Activated naive CD4-positive, alpha-beta T cell (primary cell): ENCODE data around the gene PRDM16.

Experiments
- DNase-seq, 4 experiments: peaks; one replicate each; lab custom pipeline; 2025; lab: John Stamatoyannopoulos, UW

Gene PRDM16

DNA sequence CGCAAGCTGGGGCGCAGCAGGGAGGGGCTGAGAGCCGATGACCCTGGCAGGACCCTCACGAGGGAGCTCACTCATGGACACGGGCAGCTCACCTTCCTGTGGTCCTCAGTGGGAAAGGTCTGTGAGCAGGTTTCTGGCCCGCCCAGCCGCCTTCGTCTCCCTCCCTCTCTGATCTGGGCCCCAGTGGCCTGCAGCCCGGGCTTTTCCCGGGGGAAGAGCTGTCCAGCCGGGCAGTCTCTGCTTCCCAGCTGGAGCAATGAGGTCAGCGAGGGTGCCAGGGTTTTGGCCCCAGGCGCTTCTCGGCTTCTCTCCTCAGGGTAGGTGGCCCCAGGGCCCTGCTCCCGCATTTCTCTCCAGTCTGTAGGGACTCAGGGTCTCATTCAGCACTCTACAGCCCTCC, 363.3 kb downstream of the PRDM16 start:
- DNase-seq: no peak

DNA sequence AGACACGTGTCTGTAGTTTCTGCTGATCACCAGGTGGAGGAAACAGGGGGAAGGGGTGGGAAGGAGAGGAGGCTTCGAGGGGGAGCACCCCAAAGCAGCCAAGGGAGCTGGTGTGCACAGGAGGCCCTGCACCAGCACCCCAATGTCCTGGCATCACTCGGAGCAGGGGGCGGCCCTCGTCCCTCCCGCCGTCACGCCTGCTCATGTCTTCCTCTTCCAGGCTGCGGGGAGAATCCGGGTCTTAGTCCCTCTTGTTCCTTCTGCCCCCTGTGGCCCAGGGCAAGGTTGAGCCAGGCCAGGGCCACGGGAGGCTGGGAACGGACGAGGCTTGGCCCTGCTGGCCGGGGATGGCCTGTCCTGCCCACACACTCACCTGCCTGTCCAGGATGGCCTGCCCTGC, 364.1 kb downstream of the PRDM16 start:
- DNase-seq: no peak

DNA sequence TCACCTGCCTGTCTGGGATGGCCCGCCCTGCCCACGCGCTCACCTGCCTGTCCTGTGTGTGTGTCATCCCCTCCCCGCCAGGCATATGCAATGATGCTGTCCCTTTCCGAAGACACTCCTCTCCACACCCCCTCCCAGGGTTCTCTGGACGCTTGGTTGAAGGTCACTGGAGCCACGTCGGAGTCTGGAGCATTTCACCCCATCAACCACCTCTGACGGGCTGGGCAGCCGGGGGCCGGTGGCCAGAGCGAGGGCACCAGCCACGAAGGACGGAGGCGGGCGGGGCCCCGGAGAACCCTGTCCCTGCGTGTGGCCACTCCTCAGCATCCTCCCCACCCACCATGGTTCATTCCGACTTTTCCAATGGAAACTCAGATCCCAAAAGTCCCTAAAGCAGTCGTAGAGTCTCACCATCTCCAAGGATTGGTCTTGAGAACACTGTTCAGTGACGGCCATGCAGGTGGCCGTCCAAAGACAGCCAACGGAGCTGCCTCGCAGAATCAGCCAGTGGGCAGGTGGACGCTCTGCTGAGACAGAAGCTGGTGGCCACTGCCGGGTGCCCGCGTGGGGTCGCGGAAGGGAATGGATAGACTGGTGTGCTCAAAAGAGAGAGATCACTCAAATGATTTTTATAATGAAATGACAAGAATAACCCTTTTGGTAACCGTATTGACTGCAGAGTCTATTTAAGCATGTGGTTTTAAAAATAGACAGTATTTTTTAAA, 364.8 kb downstream of the PRDM16 start:
- DNase-seq: no peak

DNA sequence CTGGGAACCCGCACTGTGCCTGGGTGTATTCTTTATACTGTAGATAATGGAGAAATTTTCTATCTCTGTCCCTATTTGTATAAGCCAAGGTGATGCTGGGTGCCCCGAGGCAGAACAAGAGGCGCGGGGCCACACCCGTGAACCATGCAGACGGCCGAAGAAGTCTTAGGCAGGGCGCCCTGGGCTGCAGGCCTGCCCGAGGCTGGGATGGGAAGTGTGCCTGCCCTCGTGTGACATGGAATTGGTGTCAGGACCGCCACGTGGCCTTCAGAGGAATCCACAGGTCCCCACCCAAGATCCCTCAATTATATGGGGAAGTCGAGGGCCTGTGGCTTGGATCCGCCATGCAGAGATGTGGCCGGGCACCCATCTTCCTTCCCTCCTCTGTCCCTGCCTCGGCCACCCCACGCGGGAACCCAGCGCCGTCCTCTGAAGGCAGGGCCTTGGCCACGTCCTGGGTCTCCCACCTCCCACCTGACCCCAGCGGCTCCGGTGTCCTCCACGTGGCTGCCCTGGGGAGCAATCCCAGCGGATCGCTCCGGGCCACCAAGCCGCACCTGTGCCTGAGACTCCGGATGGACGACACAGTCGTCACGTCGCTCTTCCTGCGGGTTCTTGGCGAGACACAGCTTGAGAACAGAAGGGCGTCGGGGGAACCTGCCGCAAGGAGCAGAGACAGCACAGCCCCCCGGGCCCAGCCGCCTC, 365.6 kb downstream of the PRDM16 start:
- DNase-seq: no peak

DNA sequence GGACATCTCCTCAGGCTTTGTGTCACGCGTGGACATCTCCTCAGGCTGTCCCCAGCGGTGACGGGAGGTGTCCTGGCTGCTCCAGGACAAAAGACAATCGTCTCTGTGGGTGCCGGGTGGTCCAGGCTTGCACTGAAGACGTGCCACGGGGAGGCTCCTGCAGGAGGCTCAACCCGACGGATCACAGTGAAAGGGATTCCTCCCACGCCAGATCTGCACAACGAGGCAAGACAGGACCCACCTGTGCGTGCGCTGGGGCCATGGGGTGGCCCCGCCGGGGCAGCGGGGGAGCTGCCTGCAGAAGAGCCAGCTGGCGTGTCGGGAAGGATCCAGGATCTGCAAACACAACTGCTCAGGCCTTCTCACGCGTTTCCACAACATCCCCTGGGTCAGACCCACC, 366.7 kb downstream of the PRDM16 start:
- no peak for DNase-seq

DNA sequence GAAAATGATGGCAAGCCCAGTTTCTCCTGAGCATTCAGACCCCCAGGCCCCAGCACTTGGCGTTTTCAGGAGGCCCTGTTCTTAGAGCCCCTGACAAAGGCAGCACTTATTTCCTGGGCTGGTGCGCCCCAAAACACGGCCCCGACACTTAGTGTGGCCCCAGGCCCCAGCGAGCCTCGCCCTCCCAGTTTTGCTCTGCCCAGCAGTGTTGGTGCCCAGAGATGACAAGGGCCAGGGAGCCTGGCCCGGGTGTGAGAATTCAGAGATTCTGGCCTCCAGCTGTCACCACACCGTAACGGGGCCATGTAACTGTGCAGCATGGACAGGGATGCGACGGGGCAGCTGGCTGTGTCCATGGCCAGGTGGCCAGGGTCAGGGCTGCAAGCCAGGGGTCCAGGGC, 367.4 kb downstream of the PRDM16 start:
- DNase-seq: no peak

DNA sequence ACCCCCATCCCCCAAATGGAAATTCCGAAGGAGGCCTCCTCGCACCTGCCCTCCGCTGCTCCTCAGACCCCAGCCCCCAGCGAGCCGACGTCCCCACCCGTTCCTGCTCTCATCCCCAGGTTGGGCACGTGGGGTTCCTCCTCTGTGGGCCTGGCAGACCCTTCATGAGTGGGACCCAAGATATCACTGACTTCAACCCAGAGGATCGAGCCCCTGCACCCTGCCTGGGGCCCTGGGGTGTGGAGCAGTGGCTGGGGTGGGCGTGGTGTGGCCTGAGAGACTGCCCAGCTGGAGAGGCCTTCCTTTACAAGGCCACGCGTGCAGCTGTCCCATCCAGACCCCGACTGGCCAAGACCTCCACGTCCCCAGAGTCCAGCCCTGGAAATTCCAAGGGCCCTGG, 367.9 kb downstream of the PRDM16 start:
- DNase-seq: no peak

DNA sequence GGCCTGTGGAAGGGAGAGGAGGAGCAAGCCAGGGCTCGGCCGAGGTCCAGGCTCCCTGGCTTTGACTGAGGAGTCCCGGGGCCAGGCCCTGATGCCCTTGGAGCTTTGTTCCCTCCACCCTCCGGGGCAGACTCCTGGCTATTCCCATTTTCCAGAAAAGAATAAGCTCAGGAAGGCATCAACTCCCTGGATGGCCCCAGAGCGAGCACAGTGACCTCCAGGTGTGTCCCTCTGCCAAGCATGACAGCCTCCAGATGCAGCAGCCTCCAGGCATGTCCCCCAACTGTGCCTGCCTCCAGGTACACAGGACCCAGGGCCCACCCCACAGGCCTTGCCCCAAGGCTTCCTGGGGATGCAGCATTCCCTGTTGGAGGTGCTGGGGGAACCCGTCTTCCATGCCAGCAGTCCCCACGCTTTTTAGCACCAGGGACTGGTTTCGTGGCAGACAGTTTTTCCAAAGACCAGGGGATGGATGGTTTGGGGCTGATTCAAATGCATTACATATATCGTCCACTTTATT, 369.7 kb downstream of the PRDM16 start:
- DNase-seq: no peak

DNA sequence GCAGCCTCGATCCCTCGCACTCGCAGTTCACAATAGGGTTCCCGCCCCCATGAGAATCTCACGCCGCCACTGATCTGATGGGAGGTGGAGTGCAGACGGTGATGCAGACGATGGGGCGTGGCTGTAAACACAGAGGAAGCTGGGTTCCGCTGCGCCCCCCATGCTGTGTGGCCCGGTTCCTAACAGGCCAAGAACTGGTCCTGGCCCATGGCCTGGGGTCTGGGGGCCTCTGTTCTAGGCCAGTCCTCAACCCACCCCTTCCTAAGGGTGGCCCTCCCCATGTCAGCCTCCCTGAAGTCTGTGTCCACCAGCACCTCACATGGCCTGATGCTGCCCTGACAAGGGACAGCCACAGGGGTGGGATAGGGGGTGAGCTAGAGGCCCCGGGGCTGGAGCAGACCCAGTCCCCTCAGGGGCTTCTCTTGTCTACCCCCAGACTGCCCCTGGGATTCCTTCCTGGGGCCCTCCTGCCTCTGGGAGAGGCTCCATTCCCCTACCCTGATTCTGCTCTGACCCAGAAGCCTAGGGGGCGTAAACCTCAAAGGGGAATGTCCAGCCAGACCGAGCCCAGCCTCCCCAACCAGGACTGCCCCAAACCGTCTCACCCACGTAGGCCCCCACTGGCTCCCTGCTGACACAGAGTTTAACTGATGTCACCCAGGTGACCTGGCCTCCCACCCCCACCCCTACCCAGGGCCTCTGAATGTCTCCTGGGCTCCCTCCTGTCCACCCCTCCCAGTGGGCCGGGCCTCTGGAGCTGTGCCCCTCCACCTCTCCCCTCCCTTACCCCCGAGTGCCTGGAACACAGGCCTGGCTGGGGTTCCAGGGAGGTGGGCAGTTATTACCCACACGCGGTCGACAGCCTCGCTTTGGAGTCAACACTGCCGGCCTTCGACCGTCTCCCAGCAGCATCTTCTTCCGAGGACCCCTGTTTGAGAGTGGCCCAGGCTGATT, 370.6 kb downstream of the PRDM16 start:
- no peak for DNase-seq

DNA sequence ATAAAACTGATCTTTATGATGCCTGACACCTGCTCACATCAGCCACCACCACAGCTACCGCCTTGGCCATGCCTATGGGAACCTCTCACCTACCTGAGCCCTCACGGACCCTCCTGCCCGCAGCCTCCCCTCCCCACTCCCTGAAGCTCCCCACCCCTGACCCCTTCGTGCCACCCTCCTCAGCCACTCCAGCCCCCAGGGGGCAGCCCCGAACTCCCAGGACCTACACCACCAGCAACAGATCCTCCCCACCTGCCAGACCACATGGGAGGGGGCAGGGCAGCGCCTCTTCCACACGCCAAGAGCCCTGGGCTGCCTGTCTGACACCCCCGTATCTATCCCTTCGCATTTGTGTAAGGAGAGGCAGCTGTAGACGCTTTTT, 371.3 kb downstream of the PRDM16 start:
- DNase-seq: no peak

DNA sequence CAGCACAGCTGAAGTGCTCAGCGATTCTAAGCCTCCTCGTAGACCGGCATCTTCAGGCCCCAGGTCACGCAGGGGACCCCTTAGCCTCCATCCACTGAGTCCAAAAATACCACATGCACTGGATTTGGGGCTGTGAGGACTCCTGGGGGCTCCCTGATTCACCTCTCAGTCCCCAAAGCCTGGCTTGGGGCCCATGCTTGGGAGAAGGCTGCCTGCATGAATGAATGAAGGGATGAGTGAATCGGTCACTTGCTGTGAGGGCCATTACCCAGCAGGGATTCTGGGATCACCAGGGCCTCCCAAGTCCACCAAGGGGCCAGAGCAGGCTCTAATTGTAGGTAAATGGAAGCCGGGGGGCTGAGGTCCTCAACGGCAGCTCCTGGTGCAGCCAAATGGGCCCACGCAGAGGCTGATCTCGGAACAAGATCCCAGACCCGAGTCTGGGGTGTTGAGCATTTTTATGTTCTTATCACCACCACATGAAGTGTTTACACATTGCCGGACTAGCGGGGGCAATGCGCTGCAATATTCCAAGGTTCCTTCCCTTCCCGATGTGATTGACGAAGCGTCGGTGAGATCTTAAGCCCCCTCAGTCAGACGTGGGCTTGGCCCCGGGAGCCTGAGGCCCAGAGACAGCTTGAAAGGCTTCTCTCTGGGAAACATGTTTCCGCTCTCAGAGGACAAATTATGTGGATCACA, 371.9 kb downstream of the PRDM16 start:
- DNase-seq: no peak

DNA sequence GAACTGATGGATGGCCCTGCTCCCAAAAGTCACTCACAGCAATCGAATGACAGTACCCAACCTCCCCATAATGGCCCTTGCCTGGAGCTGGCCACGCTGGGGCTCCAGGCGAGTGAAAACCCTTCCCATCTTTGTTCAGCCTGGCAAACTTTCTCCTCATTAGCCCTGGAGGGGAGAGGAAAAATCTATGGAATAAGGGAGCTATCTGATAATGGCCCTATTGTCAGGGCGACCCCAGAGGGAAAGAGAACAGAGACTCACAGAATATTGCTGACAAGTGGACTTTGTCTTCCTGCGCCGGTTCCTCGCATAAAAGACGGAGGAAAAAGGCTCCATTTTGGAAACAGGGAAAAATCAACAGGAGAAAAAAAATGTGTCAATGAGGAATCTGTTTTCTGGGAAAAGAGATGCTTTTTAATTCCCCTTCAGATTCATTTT, 372.4 kb downstream of the PRDM16 start:
- DNase-seq: no peak

DNA sequence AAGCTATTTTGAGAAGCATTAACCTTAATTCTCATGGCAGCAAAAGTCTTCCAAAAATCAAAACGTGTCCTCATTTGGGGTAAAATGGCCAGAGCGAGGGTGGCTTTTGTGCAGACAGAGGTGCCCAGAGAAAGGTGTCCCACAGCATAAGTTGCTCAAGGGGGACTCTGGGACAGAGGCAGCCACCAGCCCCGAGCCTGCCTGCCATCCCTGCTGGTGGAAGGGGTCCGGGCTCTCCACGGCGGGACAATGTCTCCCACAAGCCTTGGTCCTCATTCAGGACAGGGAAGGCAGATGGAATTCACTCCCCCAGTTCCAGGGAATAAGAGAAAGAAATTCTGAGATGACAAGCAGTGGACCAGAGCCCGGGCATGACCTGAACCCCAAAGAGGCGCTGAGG, 372.9 kb downstream of the PRDM16 start:
- no peak for DNase-seq

DNA sequence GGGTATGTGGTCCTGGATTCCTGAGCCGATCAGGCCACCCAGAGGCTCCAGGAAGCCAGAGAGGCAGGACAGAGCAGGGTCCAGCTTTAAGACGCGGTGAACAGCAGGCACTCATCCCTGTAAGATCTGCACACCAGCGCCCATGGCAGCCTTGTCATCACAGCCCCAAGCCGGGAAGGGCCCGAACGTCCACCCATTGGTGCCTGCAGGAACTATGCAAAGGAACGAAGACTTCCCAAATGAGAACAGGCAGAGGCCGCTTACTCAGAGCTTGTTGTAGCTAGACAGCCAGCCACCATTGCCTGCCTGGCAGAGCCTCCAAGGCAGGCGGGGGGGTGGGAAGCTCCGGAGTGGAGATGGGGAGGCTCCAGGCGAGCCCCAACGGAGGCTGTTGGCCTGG, 373.3 kb downstream of the PRDM16 start:
- DNase-seq: no peak

DNA sequence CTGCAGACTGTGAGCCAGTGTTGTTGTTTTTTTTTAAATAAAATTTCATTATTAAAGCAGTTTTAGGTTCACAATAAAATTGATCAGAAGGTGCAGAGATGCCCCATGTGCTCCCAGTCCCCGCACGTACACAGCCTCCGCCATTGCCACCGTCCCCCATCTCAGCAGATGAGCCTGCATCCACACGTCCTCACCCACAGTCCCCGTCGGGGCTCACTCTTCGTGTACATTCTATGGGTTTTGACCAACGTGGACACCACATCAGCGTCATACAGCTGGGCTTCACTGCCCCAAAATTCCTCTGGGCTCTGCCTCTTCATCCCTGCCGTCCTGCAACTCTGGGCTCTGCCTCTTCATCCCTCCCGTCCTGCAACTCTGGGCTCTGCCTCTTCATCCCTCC, 373.9 kb downstream of the PRDM16 start:
- DNase-seq: no peak

DNA sequence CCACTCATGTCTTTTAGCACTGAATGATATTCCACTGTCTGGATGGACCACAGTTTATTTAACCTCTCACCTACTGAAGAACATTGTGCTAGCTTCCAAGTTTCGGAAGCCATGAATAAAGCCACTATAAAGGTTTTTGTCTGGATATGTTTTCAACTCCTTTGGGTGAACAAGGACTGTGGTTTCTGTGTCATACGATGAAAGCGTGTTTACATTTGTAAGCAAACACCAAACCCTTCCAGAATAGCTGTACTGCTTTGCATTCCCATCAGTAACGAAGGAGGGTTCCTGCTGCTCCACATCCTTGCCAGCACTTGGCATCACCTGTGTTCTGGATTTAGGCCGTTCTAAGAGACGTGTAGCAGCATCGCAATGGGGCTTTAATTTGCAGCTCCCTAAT, 374.8 kb downstream of the PRDM16 start:
- DNase-seq: no peak

DNA sequence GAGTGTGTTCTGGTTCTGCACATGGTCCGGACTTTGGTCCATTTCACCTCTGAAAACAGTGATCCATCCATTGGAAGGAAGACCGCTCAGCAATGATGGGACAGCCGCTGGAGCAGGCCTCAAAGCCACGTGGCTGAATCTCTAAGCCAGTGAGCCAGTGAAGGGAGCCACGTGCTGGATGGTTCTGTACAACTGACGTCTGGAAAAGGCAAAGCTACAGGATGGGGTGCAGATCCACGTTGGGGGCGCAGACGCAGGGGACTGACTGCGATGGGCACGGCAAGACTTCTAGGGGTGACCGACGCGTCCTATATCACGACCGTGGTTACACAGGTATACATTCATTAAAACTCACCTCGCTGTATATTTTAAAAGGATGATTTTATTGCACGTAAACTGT, 375.3 kb downstream of the PRDM16 start:
- DNase-seq: no peak

DNA sequence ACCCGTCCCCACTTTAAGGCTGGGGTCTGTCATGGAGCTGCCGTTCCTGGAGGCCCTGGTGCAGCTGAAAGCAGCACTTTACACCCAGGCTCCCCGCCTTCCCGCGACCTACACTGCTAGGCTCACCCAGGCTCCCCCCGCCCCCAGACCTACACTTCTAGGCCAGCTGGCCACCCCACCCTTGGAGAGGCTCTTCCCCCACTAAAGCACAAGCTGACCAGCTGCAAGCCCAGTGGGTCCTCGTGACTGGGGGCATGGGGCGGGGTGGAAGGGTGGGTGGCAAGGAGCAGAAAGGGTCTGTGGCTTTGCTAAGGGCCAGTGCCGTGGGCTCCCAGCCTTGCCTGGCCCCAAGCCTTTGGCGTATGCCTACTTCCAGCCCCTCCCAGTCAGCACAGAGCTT, 375.7 kb downstream of the PRDM16 start:
- DNase-seq: no peak

DNA sequence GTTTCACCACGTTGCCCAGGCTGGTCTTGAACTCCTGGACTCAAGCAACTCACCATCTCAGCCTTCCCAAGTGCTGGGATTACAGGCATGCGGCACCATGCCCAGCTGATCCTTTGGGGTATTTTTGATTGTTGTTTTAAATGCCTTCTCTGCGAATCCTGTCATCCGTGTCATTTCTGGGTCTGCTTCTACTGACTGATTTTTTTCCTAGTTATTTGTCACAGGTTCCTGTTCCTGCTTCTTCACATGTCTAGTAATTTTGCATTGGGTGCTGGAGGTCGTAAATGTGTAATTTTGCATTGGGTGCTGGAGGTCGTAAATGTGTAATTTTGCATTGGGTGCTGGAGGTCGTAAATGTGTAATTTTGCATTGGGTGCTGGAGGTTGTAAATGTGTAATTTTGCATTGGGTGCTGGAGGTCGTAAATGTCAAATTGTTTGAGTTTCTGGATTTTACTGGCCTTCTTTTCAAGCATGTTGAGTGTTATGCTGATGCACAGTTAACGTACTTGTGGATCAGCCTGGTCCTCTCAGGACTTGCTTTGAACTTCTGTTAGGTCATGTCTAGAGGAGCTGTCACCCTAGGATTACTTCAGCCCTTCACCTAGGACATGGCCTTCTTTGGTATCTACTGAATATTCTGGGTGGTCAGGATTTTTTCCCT, 381.3 kb downstream of the PRDM16 start:
- DNase-seq: no peak

DNA sequence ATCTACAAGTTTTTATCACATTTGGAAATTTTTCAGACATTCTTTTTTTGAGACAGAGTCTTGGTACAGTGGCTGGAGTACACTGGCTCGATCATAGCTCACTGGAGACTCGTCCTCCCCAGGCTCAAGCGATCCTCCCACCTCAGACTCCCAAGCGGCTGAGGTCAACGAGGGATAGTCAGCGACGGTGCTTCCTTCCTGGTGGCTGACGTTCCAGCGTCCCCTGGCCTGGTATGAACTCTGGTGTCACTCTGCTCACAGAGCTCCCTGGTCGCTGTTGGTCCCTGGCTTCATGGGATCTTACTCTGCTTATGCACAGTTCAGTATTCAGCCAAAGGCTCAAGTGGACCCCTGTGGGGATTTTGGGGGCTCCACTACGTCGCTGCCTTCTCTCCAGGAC, 382.0 kb downstream of the PRDM16 start:
- no peak for DNase-seq
